HG02759 (cell line): ENCODE results near the gene B3GAT2.
"Not testable (repeated sequence)": the region's sequence is repeated elsewhere in the genome, so short reads cannot be mapped to it uniquely, and the experiment has no call there.

Experiments used
- ATAC-seq: cut with Tn5 transposase; IDR thresholded peaks from one replicate; pipeline ENCODE4 v1.9.1; 2021; ENCODE audit warnings: mild to moderate bottlenecking, moderate library complexity; ENCODE audit not compliant: unreplicated experiment

The B3GAT2 gene, protein sequence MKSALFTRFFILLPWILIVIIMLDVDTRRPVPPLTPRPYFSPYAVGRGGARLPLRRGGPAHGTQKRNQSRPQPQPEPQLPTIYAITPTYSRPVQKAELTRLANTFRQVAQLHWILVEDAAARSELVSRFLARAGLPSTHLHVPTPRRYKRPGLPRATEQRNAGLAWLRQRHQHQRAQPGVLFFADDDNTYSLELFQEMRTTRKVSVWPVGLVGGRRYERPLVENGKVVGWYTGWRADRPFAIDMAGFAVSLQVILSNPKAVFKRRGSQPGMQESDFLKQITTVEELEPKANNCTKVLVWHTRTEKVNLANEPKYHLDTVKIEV

DNA sequence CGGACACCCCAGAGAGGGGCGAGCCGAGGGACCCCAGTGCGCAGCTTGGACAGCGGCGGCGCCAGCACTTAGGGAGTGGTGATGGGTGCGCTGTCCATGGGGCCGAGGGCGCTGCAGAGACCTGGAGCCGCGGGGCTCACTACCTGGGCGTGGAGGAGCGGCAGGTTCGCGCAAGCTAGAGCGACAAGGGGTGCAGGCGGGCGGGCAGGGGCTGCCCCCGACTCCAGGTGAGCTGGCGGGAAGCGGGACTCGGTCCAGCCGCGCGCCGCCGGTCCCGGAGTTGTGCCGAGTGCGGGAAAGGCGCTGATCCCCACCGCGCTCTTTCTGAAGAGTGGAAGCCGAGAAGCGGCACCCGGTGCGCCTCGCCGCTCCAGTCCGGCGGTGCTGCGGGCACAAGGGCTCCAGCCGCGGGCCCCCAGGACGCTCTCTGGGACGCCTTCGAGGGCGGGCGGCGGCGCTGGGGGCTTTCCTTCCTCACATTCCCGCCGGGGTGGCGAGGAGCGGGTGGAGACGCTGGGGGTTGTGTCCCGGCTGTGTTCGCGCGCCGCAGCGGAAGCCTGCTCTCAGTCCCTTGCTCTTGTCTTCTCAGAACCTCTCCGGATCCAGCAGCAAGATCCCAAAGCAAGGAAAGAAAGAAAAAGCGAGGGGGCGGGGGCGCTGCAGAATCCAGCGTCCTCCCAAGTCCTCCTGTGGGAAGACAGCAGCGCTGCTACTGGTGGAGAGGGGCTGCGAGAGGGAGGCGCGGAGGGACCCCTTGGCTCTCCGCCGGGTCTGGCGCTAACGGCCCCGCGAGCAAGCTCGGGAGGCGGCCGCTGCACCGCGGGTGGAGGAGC lies at the start of gene B3GAT2:
Gene B3GAT2, minus strand, starts transcription at position 610 of the 833 bp plus-strand sequence. CDS start 631 bp downstream, outside the sequence.
- peak; percentile 10 for ATAC-seq

DNA sequence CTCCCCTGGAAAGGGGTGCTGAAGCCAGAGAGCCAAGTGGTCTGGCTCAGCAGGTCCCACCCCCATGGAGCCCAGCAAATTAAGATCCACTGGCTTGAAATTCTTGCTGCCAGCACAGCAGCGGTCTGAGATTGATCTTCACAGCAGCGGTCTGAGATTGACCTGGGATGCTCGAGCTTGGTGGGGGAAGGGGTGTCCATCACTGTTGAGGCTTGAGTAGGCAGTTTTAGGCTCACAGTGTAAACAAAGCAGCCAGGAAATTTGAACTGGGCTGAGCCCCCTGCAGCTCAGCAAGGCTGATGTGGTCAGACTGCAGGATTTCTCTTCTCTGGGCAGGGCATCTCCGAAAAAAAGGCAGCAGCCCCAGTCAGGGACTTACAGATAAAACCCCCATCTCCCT lies 41.3 kb upstream of the B3GAT2 start:
- ATAC-seq = no peak

- no peak for ATAC-seq
Measured at GRCh38 chr6:70997379-70997778, 40.5 kb upstream of the B3GAT2 start.

DNA sequence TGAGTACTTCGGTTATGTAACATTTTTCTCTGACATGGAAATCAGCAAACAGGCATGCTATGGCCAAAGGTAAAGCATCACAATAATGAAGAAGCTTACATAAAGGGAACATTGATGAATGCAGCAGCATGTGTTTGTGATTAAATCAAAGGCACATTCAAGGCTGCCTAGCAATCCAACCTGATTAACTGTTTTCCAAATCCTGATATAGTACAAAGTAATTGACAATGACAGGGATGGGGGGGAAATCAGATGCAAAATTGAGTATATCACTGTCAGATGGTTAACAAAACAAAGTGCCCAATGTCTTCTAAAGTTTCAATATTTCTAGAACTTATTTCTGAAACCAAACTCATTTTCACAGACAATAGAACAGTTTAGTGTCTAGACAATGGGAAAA lies 39.2 kb upstream of the B3GAT2 start:
- ATAC-seq = no peak

DNA sequence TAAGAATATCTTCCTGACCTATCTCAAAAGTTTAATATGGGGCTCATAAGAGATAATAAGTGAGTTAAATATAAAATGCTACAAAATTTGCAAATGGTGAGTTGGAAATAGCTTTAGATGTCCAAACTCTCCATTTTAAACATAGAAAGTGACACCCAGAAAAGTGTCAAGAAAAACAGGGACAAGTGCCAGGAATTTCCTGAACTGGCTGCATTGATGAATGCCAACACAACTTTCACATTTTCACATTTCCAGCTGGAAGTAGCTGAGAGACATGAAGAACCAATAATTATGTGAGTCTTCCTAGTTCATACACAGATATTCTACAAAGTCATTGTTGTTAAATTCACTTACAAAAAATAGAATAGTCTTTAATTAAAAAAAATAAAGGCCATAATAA lies 38.6 kb upstream of the B3GAT2 start:
- no peak for ATAC-seq

DNA sequence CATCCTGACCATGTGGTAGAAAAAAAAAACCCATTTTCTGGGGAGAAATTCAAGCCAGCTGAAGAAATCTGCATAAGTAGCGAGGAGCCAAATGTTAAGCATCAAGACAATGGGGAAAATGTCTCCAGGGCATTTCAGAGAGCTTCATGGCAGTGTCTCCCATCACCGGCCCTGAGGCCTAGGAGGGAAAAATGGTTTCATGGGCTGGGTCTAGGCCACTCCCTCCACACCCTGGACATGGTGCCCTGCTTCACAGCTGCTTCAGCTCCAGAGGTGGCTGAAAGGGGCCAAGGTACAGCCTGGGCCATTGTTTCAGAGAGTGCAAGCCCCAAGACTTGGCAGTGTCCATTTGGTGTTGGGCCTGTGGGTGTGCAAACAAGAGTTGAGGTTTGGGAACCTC lies 34.4 kb upstream of the B3GAT2 start:
- ATAC-seq = no peak

- no peak for ATAC-seq
Measured at GRCh38 chr6:70985156-70985555, 28.3 kb upstream of the B3GAT2 start.

- no peak for ATAC-seq
Measured at GRCh38 chr6:70982747-70983146, 25.9 kb upstream of the B3GAT2 start.

DNA sequence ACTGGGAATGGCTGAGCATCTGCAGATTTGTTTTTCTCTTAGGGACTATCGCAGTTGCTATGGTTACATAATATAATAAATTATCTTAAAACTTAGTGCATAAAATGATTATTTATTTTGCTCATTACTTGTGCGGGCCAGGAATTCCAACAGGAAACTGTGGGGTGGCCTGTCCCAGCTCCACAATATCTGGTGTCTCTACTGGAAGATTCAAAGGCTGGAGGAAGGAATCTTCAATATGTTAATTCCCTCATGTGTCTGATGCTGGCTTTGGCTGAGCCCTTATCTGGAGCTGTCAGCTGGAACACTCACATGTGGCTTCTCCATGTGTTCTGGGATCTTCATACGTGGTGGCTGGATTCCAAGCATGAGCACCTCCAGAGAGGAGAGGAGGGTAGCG lies 23.9 kb upstream of the B3GAT2 start:
- ATAC-seq = no peak

DNA sequence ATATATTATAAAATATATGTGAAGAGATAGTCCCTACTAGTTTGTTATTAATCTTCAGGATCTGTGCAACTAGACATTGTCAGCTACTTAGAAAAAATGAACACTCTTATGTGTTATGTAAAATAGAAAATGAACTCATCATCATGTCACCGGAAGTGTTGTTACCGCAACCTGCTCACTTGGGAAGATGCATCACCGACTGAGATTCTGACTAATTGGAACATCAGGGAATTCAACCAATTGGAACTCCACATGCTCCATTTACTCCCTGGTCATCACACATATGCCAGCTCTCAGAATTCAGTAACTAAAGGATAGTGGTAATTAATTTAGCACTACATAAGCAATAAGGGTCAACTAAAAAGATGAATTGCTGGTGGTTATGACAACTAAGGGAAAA lies 16.7 kb upstream of the B3GAT2 start:
- no peak for ATAC-seq

DNA sequence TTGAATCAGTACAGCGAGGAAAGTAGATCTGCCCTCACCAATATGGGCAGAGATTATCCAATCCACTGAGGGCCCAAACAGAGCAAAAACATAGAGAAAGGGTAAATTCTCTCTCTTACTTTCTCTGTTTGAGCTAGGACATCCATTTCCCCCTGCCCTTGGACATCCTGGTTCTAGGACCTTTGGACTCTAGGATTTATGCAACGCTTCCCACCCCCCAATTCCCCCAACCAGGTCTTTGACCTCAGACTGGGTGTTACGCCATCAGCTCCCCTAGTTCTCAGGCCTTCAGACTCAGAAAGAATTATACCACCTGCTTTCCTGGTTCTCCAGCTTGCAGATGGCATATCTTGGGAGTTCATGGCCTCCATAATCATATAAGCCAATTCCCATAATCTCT lies 10.2 kb upstream of the B3GAT2 start:
- ATAC-seq = no peak

DNA sequence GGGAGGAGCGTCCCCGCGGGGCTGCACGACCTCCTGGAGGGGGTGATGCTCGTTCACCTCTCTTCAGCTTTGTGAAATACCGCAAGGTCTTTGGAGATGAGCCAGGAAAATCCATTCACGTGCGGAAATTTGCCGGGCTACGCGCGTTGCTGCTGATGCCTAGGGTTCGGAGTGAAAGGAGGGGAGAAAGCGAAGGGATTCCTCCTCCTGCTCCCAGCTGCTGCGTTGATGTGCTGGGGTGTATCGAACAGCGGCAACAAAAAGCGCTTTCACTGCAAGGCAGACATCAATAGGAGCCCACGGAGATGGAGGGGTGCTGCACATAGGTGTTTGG lies 391 bp upstream of the B3GAT2 start:
- ATAC-seq = no peak

- ATAC-seq = no peak
Measured at GRCh38 chr6:70956191-70956450, 739 bp downstream of the B3GAT2 start.

- peak; percentile 97 for ATAC-seq
Measured at GRCh38 chr6:70955441-70956190, 1.2 kb downstream of the B3GAT2 start.

GRCh38 chr6:70954750-70955149 lies 2.1 kb downstream of the B3GAT2 start:
- ATAC-seq = no peak

DNA sequence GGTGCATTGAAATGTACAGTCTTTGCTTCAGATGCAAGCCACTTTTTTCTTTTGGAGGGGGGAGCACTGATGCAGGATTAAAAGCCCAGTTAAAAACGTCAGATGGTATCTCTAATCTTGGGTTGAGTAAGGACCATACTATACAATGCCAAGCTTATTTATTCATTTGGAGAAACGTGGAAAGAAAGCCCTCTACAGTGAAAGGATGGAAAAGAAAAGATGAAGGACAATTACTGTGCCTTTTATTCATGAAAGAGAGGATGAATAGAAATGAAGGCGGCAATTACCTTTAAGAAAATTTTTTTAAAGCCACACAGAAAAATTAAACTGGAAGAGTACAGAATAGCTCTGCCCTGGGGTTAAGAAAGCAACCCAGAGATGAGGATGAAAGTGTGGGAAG lies 2.7 kb downstream of the B3GAT2 start:
- no peak for ATAC-seq

DNA sequence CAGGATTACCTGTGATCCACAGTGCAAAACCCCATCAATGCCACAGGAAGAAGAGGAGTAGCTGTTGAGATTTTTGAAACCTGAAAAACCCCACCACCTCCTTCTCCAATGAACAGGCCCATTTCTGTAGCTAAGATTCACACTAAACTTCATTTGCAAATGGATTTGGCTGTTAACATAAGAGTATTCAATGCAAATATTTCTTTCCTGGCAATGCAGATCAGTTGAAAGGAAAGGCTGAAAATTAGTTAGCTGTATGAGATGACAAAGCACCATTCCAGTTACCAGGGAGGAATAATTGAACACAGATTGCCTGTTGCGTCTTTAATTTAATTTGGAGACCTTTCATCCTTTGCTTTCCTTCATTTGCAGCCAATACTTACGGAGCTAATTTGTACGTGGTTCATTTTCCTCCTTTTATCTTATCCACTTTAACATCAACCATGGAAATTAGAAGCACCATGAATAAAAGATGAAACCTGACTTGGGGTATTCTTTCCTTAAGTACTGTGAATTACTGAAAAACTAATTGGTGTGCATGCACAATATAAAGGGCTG lies 4.2 kb downstream of the B3GAT2 start:
- no peak for ATAC-seq

GRCh38 chr6:70944321-70944720 lies 12.5 kb downstream of the B3GAT2 start:
- not testable (repeated sequence) for ATAC-seq

DNA sequence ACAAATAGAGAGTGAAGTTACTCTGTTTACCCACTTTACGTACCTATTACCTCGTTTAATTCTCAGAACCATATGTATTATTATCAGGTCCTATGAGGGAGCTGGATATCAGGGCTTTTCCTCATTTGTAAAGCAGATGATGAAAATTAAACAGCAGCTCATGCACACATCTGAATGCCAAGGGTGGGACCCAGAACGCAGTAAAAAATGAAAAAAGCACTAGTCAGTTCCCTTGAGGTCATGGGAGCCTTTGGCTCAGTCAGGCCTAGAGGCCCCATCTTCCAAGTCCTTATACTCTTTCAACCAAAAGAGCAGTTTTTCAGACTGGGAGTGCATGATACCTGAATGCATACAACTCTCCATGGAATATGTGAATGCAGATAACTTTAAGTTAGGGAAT lies 23.0 kb downstream of the B3GAT2 start:
- ATAC-seq = no peak

DNA sequence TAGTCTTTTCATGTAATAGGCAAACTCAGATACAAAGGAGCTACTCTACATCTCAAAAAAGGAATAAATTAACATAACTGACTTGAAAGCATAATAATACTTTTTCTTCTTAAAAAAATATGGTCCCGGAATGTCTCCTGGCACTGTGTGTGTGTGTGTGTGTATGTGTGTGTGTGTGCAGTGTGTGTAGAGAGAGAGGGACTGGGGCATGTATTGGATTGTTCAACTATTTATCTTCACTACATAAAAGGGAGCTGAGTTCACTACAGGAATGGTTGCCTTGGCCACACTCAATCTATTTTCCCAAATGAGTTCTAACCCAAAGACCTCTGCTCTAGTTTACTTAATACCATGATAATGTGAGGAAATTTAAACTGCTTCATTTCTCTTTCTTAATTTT lies 51.1 kb downstream of the B3GAT2 start:
- ATAC-seq = no peak

GRCh38 chr6:70903665-70904452 lies 53.0 kb downstream of the B3GAT2 start:
- no peak for ATAC-seq
